NB4 (cell line): ENCODE results near the gene CNGB1.
"Not testable (repeated sequence)": the region's sequence is repeated elsewhere in the genome, so short reads cannot be mapped to it uniquely, and the experiment has no call there.

Experiments used
- DNase-seq: peaks from one replicate; pipeline ENCODE4 v3.0.0; 2010; ENCODE audit warnings: low read depth
- H3K4me3 ChIP-seq: one replicate; pipeline ENCODE4 v1.5.1; 2011; ENCODE audit warnings: mild to moderate bottlenecking, low read depth, low read length, moderate library complexity
- MYC ChIP-seq: IDR thresholded peaks from 2 replicates; pipeline ENCODE4 v1.6.1; 2011; ENCODE audit warnings: low read depth, low read length
- POLR2A ChIP-seq: IDR thresholded peaks from 2 replicates; pipeline ENCODE4 v1.6.1; 2011; ENCODE audit warnings: mild to moderate bottlenecking; ENCODE audit not compliant: insufficient read length; ENCODE audit errors: extremely low read depth
- TF ChIP-seq, protein P1 (sequence below): IDR thresholded peaks from one replicate; pipeline ENCODE4 v1.5.1; 2012; ENCODE audit warnings: low read depth, low read length
- TF ChIP-seq, protein P2 (sequence below): IDR thresholded peaks from 2 replicates; pipeline ENCODE4 v1.6.1; 2011; ENCODE audit warnings: low read depth, low read length

Gene CNGB1

DNA sequence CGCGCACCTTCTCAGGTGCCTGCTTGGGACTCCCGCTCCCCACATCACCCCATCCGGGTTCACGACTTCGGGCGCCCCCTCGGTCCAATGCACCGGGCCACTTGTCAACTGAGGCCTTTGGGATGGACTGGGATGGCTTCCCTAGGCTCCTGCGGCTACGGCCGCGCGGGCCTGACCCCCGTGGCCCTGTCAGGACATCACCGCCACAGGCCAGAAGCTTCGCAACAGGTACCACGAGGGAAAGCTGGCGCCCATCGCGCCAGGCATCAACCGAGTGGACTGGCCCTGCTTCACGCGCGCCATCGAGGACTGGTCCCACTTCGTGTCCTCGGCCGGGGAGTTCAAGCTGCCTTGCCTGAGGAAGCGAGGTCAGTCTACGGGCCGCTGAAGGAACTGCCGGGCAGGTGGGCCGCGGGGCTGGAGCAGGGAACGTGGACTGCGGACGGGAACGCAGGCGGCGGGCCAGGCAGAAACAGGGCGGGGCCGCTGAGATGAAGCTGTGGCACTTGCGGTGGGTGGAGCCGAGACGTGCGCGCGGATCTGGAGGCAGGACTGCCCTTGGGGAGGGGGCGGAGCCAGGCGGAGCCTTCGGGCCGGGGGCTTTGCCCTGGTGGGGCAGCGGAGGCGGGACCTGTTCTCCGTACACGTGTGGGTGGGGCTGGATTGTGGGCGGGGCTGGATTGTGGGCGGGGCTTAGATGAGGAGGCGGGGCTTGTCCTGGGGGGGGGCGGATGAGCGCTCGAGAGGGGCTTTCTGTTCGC is 13.7 kb upstream of the CNGB1 start:
- TF ChIP-seq POLR2A (no peak), MYC (no peak)
- TF ChIP-seq, protein P1, sequence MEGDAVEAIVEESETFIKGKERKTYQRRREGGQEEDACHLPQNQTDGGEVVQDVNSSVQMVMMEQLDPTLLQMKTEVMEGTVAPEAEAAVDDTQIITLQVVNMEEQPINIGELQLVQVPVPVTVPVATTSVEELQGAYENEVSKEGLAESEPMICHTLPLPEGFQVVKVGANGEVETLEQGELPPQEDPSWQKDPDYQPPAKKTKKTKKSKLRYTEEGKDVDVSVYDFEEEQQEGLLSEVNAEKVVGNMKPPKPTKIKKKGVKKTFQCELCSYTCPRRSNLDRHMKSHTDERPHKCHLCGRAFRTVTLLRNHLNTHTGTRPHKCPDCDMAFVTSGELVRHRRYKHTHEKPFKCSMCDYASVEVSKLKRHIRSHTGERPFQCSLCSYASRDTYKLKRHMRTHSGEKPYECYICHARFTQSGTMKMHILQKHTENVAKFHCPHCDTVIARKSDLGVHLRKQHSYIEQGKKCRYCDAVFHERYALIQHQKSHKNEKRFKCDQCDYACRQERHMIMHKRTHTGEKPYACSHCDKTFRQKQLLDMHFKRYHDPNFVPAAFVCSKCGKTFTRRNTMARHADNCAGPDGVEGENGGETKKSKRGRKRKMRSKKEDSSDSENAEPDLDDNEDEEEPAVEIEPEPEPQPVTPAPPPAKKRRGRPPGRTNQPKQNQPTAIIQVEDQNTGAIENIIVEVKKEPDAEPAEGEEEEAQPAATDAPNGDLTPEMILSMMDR: no peak
- TF ChIP-seq, protein P2, sequence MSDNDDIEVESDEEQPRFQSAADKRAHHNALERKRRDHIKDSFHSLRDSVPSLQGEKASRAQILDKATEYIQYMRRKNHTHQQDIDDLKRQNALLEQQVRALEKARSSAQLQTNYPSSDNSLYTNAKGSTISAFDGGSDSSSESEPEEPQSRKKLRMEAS: no peak
- H3K4me3 ChIP-seq: no peak overlapping the region
- DNase-seq: peak; percentile 21

DNA sequence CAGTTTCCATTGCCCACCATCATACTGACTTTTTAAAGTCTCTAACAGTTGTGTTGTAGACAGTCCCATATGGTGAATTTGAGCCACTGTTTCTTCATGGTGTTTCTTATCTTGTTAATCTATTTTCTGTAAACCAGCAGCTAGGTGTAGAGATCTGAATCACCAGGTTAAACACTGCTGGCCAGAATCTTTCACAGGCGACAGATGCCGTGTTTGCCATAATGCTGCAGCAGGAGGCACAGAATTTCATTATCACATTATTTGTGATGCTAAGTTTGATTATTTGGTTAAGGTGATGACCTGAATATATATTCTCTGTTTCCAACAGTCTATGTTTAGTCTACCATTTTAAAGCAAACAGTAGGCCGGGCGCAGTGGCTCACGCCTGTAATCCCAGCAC is 11.5 kb upstream of the CNGB1 start:
- TF ChIP-seq, protein P1: no peak
- TF ChIP-seq, protein P2: no peak
- TF ChIP-seq POLR2A: no peak
- TF ChIP-seq MYC: no peak
- no peak for DNase-seq
- H3K4me3 ChIP-seq: no peak overlapping the region

DNA sequence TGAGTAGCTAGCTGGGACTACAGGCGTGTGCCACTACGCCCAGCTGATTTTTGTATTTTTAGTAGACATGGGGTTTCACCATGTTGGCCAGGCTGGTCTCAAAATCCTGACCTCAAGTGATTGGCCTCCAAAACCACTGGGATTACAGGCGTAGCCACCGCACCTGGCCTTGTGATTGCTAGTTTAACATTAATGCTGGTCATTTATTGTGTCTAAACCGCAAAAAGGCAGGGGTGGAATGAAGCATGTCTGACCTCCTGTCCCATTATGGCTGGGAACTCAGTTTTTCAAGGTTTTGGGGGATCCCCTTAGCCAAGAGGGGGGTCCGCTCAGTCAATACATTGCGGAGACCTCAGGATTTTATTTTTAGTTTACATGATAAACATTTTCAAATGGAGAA is 10.7 kb upstream of the CNGB1 start:
- H3K4me3 ChIP-seq: no peak overlapping the region
- no peak for DNase-seq
- TF ChIP-seq POLR2A: no peak
- TF ChIP-seq, protein P1: no peak
- TF ChIP-seq MYC: no peak
- TF ChIP-seq, protein P2: no peak

DNA sequence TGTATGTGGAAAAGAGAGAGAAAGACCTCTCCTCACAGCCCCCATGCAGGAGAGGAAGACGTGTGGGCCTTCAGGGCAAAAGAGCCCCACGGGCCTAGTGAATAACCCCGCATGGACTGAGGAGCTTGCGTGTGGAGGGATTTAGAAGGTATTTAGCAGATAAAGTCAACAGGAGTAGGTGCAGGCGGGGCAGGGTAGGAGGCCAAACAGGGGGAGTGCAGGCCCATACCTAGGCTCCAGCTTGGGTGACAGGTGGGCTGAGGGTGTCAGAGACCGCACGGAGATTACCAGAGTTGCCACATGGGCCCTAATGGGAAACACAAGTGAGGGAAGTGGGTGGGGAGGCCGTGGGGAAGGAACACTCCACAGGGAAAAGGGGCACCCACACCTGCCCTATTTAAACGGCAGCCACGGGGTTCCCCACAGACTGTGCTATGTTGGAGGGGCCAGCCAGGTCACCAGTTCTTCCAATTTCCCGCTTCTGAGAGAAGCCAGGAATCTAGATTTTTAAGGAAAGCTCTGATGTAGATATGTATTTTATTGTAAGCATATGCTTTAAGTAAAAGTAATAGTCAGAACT is 8.2 kb upstream of the CNGB1 start:
- no peak for DNase-seq
- TF ChIP-seq, protein P1: no peak
- TF ChIP-seq, protein P2: no peak
- TF ChIP-seq MYC: no peak
- no peak for TF ChIP-seq POLR2A
- no peak overlapping the region for H3K4me3 ChIP-seq

DNA sequence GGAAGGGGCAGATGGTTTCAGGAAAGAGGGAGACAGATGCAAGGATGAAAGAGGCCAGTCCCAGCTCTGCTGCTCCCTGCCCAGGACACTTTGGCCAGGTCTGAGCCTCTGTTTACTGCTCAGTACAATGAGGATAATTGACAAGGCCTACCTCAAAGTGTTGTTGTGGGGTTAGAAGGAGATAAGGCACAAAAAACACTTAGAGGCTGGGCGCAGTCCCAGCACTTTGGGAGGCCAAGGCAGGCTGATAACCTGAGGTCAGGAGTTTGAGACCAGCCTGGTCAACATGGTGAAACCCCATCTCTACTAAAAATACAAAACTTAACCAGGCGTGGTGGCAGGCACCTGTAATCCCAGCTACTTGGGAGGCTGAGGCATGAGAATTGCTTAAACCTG is 7.1 kb upstream of the CNGB1 start:
- H3K4me3 ChIP-seq, DNase-seq: not testable (repeated sequence)

DNA sequence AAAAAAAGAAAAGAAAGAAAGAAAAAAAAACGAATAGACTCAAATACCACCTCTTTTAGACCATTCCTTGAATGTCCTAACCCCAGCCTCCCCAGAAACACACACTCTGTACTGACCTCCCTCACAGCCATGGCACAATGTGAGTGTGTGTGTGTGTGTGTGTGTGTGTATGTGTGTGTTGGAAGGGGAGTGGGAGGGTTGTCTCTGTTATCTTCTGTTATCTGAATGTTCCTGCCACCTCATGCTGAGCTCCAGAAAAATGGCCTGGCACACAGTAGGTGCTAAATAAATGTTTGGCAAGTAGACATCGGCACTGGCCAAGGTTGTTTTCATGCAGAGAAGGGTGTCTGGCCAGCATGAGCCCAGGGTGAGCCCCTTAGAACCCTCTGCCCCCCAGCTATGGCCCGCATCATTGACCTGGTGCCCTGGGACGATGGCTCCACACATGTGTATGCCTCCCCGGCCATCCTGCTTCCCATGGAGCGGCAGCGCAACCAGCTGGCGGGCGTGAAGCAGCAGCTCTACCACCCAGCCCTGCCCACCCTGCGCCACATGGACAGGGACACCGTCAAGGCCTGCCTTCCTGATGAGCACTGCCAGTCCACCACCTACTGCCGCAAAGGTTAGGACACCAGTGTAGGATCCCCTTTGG is 6.6 kb upstream of the CNGB1 start:
- DNase-seq: peak; percentile 39
- TF ChIP-seq, protein P2: no peak
- TF ChIP-seq MYC (no peak), POLR2A (no peak)
- TF ChIP-seq, protein P1: no peak
- no peak overlapping the region for H3K4me3 ChIP-seq
